HFF-Myc (cell line): Measurements from ENCODE around the gene TGM4.

Experiments
- DNase-seq: peaks from one replicate; pipeline ENCODE4 v3.0.0-alpha.2; 2011; ENCODE audit warnings: low read depth; ENCODE audit errors: extremely low read depth
- H3K4me3 ChIP-seq: replicated peaks from 2 replicates; pipeline ENCODE4 v1.5.1; 2011; ENCODE audit warnings: low read depth, mild to moderate bottlenecking, control low read depth, low read length
- TF ChIP-seq, protein P1 (sequence below): IDR thresholded peaks from 2 replicates; pipeline ENCODE4 v1.5.1; 2012; ENCODE audit warnings: mild to moderate bottlenecking, low read depth, low read length, control low read depth; ENCODE audit errors: missing control alignments

TGM4 gene

DNA sequence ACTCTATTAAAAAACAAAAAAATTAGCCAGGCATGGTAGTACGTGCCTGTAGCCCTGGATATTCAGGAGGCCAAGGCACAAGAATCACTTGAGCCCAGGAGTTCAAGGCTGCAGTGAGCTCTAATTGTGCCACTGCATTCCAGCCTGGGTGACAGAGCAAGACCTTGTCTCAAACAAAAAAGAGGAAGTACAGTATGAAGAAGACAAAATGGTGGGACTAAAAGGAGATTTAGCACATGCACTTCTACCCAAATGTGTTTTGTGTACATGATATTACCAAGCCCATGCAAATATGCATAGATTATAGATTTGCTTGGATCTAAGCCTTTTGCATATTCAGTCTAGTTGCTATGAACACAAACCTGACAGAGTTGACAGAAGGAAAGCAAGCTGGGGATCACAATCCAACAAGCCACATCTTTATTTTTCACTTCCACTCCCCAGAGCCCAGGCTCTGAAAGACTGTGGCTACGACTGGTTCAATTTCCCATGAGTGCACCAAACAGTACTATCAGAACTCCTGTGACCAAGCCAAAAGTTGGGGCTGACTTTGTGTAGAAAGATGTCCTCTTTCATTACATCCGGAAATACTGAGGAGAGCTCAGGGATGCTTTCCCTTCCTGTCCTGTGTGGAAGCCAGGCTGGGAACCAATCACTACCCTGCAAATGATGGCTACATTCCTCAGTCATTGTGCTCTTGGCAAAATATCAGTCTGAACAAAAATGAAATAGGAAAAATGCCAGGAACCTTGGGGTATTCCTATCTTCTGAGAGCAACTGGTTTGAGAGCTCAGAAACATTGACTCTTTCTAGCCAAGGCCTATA is 49.4 kb downstream of the TGM4 start:
- H3K4me3 ChIP-seq: no peak overlapping the region
- DNase-seq: no peak
- TF ChIP-seq, protein P1, sequence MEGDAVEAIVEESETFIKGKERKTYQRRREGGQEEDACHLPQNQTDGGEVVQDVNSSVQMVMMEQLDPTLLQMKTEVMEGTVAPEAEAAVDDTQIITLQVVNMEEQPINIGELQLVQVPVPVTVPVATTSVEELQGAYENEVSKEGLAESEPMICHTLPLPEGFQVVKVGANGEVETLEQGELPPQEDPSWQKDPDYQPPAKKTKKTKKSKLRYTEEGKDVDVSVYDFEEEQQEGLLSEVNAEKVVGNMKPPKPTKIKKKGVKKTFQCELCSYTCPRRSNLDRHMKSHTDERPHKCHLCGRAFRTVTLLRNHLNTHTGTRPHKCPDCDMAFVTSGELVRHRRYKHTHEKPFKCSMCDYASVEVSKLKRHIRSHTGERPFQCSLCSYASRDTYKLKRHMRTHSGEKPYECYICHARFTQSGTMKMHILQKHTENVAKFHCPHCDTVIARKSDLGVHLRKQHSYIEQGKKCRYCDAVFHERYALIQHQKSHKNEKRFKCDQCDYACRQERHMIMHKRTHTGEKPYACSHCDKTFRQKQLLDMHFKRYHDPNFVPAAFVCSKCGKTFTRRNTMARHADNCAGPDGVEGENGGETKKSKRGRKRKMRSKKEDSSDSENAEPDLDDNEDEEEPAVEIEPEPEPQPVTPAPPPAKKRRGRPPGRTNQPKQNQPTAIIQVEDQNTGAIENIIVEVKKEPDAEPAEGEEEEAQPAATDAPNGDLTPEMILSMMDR: no peak

DNA sequence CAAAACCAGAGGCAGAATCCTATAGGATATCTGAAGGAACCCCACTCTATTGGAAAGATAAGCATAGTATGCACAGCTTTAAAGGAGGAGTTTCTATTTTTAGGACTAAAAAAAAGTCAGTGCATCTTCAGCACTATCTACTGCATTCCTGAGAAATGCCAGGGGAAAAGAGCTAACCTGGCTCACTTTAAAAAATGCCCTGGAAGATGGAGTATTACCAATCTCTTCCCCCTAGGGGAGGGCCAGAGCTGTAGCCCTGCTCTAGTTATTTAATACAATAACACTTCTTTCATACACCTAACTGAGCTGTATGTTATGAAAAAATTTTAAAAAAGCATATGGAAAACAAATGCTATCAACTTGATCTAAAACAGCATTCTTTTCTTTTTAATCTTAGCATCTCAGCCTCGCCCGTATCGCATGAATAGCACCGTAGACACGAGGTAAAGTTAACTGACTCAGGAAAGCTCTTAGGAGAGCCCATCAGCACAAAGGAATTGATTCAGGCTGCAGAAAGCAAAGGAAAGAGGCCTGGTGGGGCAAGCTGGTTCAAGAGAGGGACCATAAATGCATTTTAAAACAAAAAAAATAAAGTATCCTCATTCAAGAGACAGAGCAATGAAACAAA is 50.2 kb downstream of the TGM4 start:
- H3K4me3 ChIP-seq: no peak overlapping the region
- no peak for DNase-seq
- TF ChIP-seq, protein P1: no peak

DNA sequence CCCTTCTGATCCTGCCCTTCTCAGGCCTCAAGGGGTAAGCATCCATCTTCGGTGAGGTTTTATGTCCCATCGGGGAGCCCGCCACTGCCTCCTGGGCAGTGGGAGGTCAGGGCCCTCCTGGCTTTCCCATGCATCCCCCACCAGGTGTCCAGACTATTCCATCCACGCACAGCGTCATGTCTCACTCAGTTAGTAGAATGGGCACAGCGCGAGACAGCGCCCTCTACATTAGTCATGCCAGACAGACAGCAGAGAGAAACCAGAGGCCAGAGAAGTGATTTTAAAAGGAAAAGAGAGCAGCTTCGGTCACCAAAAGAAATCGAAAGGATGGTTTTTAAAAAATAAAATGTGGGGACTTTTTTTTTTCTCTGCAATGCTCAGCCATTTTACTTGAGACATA is 51.8 kb downstream of the TGM4 start:
- no peak for DNase-seq
- TF ChIP-seq, protein P1: no peak
- no peak overlapping the region for H3K4me3 ChIP-seq

DNA sequence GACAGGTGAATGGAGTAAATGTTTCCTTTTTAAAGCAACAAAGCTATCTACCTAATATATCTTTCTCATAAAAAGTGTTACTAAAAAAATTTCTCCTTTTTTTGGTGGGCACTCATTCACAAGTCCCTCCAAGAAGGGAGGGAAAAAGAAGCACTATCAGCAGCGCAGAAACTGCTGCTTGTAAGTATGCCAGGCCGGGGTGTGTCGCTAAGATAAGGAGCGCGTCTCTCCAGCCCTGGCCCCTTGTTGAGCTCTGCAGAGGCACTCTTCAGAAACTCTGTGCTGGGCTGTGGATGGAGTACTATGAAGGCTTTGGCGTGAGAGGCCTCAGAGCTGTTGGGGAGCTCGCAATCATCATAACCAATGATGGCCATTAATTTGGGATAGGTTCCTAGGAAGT is 52.5 kb downstream of the TGM4 start:
- no peak overlapping the region for H3K4me3 ChIP-seq
- DNase-seq: no peak
- TF ChIP-seq, protein P1: no peak

DNA sequence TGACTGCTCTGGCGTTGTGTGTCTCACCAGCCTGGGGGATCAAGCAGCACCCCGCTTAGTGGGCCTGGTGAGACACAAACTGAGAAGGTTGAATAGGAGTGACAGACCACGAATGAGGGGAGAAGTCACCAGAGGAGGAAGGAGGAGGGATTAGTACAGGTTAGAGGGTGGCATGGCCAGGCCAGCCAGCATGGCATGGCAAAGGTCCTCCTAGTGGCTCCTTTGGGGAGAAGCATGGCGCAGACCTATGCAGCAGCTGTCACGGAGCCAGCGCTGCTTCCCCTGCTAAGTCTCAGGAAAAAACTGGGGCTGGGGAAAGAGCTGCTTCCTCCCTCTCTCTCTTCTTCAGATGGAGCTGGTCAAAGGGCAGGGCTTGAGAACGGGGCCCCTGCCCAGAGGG is 53.0 kb downstream of the TGM4 start:
- TF ChIP-seq, protein P1: no peak
- DNase-seq: no peak
- H3K4me3 ChIP-seq: no peak overlapping the region

DNA sequence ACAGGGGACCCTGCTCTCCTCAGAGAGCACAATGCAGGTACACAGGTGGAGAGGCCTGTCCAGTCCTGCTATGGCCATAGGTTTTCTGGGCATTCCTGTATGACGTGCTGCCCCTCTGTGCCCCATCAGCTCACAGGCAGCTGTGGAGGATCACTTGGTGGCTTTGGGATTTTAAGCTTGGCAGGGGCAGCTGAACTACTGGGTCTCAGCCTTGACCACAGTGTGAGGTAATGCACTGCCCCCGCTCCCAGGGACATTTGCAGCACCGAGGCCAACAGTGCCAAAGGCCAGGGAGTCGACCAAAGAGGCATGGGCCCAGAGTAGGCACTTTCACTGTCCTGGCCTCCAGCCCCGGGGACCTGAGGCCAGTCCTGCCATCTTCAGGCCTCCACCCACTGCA is 55.4 kb downstream of the TGM4 start:
- TF ChIP-seq, protein P1: no peak

DNA sequence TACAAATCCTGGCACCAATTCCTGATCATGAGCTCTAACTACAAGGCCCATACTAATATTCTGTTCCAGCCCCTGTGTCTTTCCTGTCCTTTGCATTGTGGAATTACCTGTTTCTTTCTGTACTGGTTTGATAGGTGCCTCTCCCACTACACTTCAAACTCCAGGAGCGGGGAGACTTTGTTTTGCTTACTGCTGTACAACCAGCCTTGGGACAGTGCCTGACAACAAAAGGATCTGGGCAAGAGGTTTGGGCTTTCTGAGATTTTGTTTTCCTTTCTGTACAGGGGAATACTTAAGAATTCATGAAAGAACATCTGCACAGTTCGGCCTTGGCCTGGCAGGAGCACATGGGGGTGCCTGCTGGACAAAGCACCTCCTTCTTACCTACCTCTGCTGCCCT is 56.5 kb downstream of the TGM4 start:
- TF ChIP-seq, protein P1: no peak
- H3K4me3 ChIP-seq: no peak overlapping the region
- no peak for DNase-seq

More for the DNA sequence above, 55.4 kb downstream of the TGM4 start:
- DNase-seq: no peak
- no peak overlapping the region for H3K4me3 ChIP-seq
